Kidney glomerular epithelial cell (primary cell): Measurements from ENCODE around the gene PATJ.
"Not testable (repeated sequence)": the region's sequence is repeated elsewhere in the genome, so short reads cannot be mapped to it uniquely, and the experiment has no call there.

ENCODE experiments used
- DNase-seq: peaks from one replicate; lab custom pipeline; 2025; lab: John Stamatoyannopoulos, UW

The PATJ gene

DNA sequence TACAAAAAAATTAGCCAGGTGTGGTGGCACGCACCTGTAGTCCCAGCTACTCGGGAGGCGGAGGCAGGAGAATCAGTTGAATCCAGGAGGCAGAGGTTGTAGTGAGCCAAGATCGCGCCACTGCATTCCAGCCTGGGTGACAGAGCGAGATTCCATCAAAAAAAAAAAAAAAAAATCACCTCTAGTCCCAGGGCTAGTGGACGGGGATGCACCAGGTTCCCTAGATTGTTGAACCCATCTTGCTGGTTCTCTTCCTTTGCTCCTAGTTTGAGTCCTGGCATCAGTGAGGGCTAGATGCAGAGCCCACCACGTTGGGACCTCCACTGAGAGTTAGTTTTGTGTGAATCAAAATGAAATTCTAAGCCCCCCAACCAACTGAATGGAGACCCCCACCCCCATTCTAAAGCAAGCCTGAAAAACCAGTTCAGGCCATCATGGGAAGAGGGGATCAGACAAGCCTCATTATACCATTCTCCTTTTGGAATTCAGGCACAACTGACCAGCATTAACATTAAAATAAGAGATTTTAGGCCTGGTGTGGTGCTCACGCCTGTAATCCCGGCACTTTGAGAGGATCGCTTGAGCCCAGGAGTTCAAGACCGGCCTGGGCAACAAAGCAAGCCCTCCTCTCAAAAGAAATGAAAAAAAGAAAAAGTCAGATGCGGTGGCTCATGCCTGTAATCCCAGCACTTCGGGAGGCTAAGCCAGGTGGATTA is 434.5 kb downstream of the PATJ start:
- DNase-seq, result no peak

DNA sequence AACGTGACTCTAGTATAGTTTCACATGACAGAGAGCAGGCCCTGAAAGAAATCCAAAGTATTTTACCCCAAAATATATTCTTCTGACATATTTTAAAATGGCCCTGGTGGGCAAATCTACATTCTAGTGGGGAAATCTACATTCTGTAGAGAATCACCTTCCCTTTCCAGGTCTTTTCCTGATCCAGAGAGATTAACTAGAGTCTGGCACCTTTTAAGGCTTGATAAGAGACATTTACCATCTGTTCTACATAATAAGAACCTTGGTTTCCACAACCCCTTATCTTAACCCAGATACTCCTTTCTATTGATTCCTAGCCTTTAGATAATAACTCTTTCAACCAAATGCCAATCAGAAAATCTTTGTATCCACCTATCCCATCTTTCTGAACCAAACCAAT is 435.3 kb downstream of the PATJ start:
- DNase-seq, result no peak

DNA sequence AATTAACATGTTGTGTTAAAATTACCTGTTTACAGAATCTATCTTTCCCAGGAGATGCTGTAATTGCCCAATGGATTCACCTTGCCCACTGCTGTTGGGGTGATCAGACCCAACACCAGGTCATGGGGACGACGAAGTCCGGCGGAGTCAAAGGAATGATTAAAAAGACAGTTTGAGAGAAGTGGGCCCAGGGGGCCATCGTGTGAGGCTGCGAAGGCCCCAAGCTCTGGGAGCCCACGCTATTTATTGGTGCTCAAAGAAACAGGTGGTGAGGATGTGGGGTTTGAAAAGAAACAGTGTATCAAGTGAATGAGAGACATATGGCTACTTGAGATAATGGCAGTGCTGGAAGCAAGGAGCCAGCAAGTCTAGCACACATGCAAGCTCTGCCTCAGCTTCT is 436.1 kb downstream of the PATJ start:
- no peak for DNase-seq

DNA sequence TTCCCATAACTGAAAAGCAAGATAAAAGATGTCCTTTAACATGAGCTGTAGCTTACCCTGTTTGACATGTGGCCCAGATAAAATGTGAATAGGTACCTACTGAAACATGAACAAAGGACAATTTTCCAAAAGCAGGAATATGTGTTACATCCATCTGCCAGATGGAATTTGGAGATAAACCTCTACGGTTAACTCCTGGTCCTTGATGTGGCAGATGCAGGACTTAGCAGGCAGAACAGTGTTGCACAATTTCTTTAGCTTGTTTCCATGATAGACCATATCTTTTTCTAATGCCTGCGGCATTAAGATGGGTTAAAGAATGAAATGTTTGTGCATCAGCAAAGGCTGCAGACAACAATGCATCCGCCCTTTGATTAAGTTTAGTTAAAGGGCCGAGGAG is 437.8 kb downstream of the PATJ start:
- DNase-seq, result not testable (repeated sequence)

DNA sequence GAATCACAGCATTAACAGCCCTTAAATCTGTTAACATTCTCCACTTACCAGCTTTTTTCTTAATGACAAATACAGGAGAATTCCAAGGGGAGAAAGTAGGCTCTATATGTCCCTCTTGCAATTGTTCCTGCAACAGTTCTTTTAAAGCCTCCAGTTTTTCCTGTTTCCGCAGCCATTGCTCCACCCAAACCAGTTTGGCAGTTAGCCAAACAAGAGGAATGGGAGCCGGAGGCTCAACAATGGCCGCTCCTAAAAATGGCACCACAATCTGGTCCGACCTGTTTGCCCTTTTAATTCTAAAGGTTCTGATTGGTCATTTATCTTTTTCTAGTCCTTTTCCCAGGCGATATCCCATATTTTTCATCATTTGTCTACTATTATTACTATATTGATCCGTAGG is 438.4 kb downstream of the PATJ start:
- no peak for DNase-seq

DNA sequence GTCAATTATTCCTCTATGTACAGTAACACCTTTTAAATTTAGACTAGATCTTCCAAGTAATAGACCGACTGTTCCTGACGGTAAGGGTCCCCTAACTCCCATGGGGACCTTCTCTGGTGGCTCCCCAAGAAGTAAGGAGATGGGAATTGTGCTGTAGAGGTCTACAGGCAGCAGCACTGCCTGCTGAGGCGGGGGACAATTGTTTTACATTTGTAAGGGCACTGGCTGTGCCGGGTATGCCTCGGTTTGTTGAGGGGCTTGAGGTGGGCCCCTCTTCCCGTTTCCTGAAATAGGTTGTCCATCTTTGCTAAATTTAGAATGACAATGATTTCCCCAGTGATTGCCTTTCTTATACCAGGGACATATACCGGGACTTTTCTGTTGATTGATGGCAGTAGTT is 439.3 kb downstream of the PATJ start:
- DNase-seq, result no peak

DNA sequence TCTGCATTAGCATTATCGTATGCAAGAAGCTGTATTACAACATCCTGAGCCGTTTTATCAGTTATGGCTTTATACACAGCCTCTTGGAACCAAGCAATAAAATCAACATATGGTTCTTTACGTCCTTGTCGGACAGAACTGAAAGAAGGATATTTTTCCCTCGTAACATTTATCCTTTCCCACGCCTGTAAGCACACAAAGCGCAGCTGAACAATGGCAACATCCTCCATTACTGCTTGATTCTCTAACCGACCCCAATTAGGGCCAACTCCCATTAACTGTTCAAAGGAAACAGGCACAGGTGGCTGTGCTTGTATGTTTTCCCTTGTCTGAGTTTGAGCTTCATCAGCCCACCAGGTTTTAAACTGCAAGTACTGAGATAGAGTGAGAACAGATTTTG is 439.9 kb downstream of the PATJ start:
- DNase-seq, result not testable (repeated sequence)

DNA sequence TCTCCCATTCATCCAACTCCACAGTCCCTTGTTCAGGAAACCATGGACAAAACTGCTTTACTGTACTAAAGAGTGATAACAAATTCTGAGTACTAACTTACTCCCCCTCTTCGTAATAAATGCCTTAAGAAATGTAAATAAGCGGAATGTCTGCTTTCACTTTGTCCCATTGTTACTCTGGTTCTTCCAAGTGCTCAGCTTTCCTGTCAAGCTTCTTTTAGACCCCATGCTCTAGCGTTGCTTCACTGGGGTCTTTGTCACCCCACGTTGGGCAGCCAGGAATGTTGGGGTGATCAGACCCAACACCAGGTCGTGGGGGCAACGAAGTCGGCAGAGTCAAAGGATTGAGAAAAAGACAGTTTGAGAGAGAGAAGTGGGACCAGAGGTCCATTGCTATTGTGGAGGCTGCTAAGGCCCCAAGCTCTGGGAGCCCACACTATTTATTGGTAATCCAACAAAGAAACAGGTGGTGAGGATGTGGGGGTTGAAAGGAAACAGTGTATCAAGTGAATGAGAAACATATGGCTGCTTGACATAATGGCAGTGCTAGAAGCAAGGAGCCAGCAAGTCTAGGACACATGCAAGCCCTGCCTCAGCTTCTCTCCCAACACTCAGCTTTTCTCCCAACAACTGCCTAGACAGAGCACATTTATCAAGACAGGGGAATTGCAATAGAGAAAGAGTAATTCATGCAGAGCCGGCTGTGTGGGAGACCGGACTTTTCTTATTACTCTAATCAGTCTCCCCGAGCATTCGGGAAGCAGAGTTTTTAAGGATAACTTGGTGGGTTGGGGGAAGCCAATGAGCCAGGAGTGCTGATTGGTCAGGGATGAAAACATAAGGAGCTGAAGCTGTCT is 441.1 kb downstream of the PATJ start:
- not testable (repeated sequence) for DNase-seq

DNA sequence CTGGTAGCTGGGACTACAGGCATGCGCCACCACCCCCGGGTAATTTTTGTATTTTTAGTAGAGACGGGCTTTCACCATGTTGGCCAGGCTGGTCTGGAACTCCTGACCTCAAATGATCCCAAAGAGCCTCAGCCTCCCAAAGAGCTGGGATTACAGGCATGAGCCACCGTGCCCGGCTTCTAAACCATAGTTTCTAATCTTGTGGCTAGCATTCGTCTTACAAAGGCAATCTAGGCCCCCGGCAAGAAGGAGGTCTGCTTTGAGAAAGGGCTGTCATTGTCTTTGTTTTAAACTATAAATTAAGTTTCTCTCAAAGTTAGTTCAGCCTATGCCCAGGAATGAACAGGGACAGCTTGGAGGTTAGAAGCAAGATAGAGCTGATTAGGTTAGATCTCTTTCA is 442.1 kb downstream of the PATJ start:
- no peak for DNase-seq

DNA sequence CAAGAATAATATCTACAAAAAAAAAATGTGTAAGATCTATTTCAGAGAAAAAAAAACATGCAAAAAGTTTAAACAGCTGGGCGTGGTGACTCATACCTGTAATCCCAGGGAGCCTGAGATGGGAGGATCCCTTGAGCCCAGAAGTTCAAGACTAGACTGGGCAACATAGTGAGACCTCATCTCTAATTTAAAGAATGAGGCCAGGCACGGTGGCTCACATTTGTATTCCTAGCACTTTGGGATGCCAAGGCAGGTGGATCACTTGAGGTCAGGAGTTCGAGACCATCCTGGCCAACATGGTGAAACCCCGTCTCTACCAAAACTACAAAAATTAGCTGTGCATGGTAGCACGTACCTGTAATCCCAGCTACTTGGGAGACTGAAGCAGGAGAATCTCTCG is 443.0 kb downstream of the PATJ start:
- DNase-seq, result not testable (repeated sequence)

DNA sequence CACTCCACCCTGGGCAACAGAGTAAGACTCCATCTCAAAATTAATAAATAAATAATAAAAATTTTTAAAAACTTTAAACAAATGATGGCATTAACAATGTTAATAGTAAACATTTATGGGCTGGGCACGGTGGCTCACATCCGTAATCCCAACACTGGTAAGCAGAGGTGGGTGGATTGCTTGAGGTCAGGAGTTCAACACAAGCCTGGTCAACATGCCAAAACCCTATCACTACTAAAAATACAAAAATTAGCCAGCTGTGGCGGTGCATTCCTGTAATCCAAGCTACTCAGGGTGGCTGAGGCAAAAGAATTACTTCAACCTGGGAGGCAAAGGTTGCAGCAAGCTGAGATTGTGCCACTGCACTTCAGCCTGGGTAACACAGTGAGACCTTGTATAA is 443.4 kb downstream of the PATJ start:
- no peak for DNase-seq

DNA sequence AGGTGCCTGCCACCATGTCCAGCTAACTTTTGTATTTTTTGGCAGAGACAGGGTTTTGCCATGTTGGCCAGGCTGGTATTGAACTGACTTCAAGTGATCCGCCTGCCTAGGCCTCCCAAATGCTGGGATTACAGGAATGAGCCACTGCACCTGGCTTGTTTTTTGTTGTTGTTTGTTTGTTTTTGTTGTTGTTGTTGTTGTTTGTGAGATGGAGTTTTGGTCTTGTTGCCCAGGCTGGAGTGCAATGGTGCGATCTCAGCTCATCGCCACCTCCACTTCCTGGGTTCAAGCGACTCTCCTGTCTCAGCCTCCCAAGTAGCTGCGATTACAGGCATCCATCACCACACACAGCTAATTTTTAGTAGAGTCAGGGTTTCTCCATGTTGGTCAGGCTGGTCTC is 445.3 kb downstream of the PATJ start:
- no peak for DNase-seq

DNA sequence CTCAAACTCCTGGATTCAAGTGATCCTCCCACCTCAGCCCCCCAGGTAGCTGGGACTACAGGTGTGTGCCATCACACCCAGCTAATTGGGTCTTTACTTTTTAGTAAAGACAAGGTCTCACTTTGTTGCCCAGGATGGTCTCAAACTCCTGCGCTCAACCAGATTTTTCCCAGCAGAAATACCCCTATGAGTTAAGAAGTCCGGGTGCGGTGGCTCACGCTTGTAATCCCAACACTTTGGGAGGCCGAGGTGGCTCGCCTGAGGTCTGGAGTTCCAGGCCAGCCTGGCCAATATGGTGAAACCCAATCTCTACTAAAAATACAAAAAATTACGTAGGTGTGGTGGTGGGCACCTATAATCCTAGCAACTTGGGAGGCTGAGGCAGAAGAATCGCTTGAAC is 445.8 kb downstream of the PATJ start:
- DNase-seq, result no peak

DNA sequence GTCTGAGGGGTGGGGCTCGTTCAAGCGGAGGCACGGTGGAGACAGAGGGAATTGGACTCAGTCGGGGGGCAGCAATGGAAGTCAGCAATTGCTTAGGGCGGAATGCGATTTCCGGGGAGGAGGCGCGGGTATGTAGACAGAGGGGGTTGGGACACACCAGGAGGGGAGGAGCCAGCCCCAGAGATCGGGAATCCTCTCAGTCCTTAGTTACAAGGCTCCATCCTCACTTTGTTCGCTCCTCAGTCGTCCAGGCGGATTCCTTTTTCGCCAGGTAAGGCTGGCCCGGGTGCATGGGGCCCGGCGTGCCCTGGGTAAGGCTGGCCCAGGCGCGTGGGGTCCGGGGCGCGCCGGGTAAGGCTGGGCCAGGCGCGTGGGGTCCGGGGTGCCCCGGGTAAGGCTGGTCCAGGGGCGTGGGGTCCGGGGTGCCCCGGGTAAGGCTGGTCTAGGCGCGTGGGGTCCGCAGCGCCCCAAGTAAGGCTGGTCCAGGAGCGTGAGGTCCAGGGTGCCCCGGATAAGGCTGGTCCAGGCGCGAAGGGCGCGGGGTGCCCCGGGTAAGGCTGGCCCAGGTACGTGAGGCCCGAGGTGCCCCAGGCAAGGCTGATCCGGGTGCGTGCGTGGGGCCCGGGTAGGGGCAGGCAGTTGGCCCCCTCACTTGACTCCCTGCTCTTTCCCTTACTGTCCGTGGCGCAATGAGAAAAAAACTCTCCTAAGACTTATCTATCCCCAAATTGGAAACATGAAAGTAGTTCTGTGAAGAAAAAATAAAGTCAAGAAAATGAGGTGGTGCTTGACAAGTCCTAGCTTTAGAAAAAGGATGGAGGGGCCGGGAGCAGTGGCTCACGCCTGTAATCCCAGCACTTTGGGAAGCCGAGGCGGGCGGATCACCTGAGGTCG is 452.6 kb downstream of the PATJ start, which contains the start of gene L1TD1:
Gene L1TD1 (plus strand): TSS at position 199 of the 894 bp plus-strand sequence. CDS start 11,780 bp downstream, outside the sequence.
- no peak for DNase-seq

DNA sequence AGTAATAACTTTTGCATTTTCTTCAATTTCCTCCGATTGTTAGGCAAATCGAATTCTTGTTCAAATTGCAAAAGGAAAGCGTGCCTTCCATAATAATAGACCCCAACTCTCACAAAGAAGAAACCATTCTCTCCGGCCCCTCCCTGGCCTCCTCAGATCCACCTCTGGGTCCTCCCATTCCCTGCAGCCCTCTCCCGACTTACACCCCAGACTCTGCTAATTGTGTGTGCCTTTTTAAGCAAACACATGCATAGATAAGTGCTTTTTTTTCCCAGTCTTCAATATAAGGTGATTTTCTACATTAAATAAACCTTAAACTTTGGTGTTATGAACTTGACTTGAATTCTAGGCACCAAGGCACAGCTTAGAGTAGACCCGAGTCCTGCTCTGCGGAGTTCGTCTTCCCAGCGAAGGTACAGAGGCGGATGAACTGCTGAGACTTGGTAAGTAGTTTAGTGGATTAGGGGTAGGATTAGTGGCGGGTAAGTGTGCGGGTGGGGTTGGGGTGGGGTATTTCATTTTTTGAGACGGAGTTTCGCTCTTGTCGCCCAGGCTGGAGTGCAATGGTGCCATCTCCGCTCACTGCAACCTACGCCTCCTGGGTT is 453.9 kb downstream of the PATJ start:
- DNase-seq, result no peak

DNA sequence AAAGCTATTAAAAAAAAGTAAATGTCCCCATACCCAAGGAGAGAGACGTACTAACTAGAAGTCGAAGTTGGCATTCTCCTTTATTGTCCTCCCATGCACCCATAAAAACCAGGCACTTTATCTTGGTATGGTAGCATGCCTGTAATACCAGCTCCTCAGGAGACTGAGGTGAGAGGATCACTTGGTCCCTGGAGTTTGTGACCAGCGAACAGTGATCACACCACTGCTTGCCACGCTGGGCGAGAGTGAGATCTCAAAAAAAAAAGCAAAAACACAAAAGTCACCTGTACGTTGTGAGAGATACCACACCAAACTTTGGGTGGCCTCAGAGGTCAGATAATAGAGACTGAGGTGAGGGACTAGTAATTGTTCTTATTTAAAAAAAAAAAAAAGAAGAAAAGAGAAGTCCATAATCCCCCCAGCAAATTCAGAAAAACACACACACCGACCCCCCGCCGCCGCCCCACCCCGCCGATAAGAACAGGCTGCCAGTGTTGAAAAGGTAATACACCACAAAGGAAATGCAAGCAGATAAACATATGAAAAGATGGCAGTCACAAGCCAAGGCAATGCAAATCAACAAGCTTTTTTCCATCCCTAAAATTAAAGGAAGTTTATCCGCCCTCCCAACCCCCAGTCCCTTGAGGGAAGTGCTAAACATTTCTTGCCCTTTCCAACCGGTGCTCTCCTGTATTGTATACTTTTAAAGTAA is 455.9 kb downstream of the PATJ start:
- no peak for DNase-seq

DNA sequence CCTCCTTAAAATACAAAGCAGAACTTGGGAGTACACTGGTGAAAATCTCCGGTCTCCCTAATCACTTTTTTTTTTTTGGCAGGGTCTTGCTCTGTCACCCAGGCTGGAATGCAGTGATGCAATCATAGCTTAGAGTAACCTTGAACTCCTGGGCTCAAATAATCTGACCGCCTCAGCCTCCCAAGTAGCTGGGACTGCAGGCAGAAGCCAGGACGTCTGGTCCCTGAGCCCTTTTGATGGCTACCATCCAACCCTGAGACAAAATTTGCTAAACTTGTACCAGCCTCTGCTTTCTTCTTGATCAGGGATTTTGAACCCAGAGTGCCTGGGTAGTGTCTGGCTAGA is 456.5 kb downstream of the PATJ start:
- no peak for DNase-seq

DNA sequence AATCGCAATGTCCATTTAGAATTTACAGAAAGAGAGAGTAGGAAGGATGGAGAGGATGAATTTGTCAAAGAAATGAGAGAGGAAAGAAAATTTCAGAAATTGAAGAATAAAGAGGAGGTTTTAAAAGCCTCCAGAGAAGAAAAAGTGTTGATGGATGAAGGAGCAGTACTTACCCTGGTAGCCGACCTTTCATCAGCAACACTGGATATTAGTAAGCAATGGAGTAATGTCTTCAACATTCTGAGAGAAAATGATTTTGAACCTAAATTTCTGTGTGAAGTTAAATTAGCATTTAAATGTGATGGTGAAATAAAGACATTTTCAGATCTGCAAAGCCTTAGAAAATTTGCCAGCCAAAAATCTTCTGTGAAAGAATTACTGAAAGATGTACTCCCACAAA is 464.9 kb downstream of the PATJ start:
- no peak for DNase-seq

DNA sequence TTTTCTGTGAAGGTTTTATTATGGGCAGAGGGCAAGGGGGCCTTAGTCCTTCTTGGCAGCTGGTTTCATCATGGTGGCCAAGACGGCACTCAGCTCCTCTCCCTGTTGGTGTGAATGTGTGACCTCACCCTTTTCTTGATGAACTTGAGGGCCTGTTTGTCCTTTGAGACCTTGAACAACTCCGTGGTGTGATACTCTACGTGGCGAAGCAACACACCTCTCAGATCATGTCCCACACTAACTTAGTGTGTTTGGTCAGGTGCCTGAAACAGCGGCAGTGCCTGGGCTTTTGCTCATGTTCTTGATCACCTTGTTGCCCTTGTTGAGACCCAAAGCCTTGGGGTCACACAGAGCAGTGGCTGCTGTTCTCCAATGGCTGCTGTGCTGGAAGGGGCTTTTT is 465.8 kb downstream of the PATJ start:
- DNase-seq, result no peak

DNA sequence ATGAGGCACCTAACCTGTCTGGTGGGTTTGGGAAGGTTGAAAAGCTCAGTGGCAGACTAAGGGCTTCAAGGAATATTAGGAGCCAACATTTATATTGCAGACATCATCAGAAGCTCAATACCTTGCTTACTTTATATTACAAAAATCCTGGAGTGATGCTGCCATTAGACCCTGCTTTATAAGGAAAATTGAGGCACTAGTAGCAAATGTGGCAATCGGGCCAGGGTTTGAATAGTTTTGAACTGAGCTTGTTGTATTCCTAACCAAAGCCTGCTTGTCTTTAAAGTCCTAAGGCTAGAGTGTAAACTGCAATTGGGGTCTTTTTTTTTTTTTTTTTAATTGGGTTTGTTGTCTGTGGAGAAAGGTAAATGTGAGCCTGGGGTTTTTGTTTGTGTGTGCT is 466.7 kb downstream of the PATJ start:
- no peak for DNase-seq

DNA sequence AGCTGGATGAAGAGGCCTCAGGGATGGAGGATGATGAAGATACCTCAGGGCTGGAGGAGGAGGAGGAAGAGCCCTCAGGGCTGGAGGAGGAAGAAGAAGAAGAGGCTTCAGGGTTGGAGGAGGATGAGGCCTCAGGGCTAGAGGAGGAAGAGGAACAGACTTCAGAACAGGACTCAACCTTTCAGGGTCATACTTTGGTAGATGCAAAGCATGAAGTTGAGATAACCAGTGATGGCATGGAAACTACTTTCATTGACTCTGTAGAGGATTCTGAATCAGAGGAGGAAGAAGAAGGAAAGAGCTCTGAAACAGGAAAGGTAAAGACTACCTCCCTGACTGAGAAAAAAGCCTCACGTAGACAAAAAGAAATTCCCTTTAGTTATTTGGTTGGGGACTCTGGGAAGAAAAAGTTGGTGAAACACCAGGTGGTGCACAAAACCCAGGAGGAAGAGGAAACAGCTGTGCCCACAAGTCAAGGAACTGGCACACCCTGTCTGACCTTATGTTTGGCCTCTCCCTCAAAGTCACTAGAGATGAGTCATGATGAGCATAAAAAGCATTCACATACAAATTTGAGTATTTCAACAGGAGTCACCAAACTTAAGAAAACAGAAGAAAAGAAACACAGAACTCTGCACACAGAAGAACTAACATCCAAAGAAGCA is 467.8 kb downstream of the PATJ start:
- no peak for DNase-seq
